HG03045 (cell line): ENCODE measurements around the gene SSH2.
"Not testable (repeated sequence)": the region's sequence is repeated elsewhere in the genome, so short reads cannot be mapped to it uniquely, and the experiment has no call there.

ENCODE experiments used
- ATAC-seq: cut with Tn5 transposase; IDR thresholded peaks from one replicate; pipeline ENCODE4 v1.9.1; 2021; ENCODE audit warnings: mild to moderate bottlenecking, moderate library complexity; ENCODE audit not compliant: unreplicated experiment

Gene SSH2

DNA sequence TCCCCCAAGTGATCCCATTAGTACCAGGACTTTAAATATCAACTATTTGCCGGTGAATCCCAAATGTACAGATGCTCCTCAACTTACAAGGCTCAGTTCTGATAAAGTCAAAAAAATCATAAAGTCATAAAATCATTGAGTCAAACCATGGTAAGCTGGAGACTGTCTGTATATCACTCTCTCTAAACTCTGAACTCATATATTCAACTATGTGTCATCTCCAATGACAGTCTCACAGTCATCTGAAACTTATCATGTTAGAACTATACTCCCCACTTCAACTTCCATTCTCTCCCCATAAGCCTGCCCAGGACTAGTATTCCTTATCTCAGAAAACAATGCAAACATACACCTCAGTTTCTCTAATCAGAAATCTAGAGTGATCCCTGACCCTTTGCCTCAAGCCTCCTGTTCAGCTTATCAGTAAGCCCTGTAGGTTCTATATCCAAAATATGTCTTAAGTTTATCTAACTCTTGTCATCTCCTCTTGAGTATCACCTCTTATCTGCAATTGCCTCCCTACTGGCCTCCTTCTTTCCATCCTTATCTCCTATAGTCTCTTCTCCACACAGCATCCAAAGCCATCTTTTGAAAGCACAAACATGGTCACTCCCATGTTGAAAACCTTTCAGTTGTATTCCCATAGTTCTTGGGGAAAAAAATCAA is 55.0 kb downstream of the SSH2 start:
- ATAC-seq: no peak

DNA sequence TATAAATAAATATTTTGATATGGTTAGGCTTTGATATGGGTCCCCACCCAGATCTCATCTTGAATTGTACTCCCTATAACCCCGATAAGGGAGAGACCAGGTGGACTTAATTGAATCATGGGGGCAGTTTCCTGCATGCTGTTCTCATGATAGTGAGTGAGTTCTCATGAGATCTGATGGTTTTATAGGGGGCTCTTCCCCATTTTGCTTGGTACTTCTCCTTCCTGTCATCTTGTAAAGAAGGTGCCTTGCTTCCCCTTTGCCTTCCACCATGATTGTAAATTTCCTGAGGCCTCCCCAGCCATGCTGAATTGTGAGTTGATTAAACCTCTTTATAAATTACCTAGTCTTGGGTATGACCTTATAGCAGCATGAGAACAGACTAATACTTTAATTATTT is 55.7 kb downstream of the SSH2 start:
- ATAC-seq: not testable (repeated sequence)

DNA sequence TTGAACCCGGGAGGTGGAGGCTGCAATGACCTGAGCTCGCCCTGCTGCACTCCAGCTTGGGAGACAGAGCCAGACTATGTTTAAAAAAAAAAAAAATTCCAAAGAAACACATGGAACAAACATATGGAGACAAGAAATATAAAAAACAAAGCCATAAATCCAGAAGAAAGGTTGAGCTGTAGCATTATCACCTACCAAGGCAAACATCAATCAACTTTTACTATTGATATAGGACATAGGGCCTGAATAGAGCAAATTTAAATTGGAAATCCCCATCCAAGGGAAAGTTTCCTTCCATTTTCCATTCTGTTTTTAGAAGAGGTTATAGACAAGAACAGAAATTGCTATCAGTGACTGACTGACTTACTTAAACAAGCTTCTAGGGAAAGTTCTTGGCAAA is 56.6 kb downstream of the SSH2 start:
- ATAC-seq: no peak

DNA sequence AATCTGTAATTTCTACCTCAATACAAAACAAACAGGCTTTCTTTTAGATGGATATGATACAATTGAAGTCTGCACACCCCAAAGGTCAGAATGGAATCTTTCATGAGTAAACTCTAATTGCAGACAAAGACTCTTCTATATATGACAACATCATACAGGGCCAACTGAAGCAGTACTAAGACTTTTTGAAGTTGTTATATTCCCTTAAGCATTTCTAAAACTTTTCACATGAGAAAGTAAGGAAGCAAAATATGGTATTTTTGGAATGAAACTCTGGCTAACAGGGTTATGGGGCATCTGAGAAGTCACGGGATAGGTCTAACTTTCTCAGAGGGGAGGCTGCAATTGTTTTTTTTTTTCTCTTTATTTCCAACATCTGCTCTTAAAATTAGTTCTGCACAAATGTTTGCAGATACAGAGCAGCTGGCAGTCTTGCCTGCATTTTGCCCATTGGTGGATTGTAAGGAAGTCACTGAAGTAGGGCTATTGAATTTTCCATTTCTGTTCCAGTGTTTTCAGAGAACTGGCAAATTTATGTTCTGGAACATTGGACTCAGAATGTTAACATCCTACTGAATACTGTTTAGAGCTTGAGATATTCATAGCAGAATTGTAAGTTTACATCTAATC is 59.1 kb downstream of the SSH2 start:
- no peak for ATAC-seq

DNA sequence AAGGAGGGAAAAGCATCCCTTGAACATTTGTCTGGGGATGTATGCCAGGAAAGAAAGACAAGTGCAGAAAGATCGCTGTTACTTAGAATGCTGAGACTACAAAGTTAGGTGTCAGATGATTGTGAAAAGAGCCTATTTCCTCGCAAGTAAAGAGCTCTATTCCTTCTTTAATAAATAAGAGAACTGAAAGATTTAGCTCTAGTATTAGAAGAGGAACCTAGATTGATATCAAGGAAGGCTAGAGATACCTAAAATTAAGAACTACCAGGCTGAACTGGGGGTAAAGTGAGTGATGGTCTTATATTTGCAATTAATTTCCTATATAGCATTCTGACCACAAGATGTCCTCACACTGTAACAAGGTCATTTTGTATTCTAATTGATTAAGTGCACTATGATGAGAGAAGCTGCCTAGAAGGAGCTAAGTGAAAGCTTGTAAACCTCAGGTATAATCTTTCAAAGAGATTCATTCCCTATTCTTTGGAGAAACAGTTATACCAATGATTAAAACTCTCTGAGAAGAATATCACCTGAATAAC is 62.3 kb downstream of the SSH2 start:
- no peak for ATAC-seq

DNA sequence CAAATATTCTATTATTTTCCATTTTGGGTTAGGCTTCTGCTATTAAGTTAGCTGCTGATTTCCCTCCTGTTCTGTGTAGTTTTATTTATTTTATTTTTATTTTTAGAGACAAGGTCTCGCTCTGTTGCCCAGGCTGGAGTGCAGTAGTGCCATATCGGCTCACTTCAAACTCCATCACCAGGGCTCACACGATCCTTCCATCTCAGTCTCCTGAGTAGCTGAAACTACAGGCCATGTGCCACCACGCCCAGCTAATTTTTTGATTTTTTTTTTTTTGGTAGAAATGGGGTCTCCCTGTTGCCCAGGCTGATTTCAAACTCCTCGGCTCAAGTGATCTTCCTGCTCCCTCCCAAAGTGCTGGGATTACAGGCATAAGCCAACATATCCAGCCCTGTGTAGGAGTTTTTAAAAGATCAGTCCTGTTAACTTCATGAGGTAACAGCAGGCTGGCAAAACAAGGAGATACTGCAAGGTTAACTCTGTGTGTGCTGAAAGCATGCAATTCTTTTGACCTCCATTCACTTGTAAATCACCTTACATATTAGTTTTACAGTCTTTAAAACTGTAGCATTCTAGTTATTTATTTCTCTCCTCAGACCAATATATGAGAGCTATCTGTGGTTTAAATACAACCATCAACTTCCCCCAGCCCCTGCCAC is 63.2 kb downstream of the SSH2 start:
- no peak for ATAC-seq

DNA sequence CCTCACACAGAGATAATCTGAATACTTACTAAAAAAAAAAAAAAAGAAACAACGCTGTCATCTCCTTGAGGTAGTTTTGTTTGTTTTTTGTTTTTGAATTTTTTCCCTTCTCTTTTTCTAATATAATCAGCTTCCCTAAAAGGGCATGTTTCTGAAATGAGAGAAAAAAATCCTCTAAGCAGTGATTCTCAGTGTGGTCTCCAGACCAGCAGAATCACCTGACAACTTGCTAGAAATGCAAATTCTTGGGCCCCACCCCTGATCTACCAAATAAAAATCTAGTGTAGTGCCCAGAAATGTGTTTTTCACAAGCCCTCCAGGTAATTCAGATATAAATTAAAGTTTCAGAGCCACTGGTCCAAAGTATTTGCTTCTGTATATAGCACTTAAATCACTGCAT is 65.4 kb downstream of the SSH2 start:
- no peak for ATAC-seq

DNA sequence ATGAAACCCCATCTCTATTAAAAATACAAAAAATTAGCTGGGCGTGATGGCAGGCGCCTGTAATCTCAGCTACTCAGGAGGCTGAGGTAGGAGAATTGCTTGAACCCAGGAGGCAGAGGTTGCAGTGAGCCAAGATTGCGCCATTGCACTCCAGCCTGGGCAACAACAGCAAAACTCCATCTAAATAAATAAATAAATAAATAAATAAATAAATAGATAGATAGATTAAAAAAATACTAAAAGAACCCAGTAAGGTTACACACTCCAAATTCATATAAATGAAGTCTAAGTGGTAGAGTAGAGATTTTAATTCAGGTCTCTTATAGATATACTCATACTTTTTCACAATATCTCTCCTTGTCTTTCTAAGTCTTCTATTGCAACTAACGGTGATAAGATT is 65.9 kb downstream of the SSH2 start:
- ATAC-seq: not testable (repeated sequence)

DNA sequence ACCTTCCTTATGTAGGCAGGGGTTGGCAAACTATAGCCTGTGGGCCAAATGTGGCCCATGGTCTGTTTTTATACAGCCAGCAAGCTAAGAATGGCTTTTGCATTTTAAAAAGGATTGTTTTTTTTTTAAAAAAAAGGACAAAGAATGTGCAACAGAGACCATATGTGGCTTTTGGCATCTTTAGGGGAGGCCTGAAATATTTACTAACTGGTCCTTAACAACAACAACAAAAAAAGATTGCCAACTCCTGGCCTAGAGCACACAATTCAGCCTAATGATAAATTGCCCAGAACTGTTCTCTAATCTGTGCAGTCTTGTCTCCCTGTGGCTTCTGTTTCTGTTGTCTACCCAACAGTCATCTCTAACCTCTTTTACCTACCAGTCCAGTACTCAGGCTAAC is 67.1 kb downstream of the SSH2 start:
- ATAC-seq: no peak

DNA sequence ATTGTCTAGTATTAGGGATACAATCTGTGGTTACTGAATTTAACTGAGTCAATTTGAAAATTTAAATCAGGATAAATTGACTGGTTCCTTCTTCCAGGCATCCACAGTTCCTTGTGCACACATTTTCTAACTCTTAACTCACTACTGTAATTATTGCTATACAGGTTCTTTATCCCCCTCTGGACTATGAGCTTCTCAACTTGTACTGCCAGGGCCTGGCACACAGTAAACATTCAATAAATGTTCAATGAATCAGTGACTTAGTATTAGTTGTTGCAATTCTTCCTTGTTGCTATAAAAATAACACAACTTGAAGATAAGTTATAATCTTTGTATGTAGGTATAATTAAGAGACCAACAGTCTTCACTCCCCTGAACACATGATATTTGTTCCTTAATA is 67.9 kb downstream of the SSH2 start:
- no peak for ATAC-seq

DNA sequence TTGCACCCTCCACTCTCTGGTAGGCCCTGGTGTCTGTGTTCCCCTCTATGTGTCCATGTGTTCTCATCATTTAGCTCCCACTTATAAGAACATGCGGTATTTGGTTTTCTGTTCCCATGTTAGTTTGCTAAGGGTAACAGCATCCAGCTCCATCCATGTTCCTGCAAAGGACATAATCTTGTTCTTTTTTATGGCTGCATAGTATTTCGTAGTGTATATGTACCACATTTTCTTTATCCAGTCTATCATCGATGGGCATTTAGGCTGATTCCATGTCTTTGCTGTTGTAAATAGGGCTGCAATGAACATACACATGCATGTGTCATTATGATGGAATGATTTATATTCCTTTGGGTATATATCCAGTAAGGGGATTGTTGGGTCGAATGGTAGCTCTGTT is 70.6 kb downstream of the SSH2 start:
- ATAC-seq: not testable (repeated sequence)

DNA sequence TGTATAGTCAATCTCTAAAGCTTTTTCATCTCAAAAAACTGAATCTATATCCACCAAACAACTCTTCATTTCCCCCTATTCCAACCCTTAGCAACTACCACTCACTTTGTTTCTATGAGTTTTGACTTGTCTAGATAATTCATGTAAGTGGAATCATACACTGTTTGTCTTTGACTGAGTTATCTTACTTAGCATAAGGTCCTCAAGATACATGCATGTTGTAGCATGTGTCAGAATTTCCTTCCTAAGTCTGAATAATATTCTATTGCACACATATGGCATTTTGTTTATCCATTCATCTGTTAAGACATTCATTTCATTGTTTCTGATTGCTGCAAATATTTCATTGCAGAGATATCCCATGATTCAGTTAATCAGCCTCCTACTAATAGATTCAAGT is 72.2 kb downstream of the SSH2 start:
- ATAC-seq: no peak

DNA sequence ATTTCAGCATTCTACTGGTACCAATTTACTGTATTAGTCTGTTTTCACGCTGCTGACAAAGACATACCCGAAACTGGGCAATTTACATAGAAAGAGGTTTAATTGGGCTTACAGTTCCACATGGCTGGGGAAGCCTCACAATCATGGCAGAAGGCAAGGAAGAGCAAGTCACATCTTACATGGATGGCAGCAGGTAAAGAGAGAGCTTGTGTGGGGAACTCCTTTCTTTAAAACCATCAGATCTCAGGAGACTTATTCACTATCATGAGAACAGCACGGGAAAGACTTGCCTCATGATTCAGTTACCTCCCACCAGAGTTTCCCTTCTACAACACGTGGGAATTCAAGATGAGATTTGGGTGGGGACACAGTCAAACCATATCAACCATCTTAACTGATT is 72.9 kb downstream of the SSH2 start:
- ATAC-seq: not testable (repeated sequence)

DNA sequence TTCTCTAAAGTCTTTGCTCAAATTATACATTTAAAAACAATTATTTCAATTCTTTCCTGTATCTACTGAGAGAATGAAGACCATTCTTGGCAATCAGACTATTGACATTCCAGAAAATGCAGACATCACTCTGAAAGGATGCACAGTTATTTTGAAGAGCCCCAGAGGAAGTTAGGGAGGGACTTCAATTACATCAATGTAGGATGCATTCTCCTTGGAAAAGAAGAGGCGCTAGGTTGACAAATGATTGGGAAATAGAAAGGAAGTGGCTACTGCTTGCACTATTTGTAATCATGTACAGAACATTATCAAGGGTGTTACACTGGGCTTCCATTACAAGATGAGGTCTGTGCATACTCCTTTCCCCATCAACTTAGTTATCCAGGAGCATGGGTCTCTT is 74.3 kb downstream of the SSH2 start:
- ATAC-seq: no peak

DNA sequence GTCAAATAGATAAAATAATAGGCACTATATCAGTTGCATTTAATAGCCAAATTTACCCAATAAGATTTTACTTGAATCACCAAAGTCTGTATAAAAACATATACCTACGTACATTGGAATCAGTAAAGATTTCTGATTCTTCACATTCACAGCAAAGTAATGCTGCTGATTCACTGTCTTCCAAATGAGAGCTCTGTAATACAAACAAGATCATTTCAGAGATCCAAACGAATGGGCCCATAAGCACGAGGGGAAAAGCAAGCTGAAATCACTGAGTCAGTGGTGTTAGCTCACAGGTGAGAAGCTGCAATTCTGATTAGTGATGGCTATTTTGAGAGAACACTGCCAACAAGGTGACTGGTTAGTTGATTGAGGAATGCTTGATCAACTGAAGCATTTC is 81.3 kb downstream of the SSH2 start:
- no peak for ATAC-seq

DNA sequence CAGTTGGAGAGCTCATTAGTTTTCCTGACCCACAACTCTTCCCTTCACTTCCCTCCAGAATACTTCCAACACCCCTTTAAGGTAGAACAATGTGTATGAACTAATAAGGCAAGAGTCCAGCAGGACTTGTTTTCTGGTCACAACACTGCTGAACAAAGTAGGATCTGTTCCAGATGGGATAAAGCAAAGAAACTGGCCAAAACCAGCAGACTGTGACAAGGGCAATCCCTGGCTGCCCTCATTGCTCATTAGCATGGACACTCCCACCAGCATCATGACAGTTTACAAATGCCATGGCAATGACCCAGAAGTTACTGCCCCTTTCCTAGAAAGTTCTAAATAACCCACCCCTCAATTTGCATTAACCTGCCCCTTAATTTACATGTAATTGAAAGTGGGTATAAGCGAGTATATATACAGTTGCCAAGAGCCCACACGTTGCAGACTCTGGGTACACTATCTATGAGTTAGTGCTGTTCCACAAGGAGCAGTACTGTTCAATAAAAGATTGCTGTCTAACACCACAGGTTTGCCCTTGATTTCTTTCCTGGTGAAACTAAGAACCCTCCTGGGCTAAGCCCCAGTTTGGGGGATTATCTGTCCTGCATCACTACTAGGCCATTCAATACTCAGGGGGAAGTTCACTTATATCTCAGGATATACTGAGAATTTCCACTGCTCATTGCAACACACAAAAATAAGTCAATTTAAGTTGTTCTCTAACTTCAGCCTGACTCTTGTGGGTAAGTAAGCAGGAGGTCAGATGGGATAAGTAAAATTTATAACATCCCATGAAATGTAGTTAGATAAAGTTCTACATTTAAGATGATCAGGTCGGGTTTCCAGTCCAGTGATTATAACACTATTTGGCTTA is 82.3 kb downstream of the SSH2 start:
- ATAC-seq: no peak

DNA sequence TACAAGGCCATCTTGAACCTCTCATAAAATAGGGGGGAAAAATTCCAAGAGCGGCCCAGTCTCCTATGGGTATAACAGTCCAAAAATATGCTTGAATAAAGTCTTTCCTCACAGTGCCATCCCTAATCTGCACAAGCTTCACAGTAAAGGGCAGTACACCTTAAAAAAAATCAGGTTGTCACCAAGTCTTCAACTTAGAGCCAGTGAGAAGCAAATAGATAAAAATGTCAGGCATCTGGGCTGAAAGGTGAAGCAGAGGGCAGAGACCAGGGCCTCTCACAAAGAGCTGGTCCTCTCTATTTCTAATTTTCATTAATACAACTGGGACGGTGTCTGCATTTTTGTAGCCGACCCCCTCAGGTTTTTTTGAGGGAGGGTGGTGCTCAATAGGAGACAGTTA is 82.9 kb downstream of the SSH2 start:
- no peak for ATAC-seq

DNA sequence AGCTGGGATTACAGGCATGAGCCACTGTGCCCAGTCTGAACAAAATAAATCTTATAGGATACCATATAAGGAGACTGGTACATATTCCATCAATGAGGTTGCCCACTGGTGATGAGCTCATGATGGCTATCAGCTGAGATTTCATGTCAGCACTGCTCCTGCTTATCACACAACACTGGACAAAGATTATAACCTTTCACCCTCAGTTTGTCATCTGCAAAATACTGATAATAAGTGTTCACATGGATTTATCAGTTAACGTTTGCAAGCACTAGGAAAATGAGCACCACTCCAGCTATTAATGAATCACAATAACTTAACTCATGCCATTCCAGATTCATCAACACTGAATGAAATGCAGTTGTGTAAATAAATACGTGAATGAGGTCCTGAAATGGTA is 83.7 kb downstream of the SSH2 start:
- no peak for ATAC-seq

DNA sequence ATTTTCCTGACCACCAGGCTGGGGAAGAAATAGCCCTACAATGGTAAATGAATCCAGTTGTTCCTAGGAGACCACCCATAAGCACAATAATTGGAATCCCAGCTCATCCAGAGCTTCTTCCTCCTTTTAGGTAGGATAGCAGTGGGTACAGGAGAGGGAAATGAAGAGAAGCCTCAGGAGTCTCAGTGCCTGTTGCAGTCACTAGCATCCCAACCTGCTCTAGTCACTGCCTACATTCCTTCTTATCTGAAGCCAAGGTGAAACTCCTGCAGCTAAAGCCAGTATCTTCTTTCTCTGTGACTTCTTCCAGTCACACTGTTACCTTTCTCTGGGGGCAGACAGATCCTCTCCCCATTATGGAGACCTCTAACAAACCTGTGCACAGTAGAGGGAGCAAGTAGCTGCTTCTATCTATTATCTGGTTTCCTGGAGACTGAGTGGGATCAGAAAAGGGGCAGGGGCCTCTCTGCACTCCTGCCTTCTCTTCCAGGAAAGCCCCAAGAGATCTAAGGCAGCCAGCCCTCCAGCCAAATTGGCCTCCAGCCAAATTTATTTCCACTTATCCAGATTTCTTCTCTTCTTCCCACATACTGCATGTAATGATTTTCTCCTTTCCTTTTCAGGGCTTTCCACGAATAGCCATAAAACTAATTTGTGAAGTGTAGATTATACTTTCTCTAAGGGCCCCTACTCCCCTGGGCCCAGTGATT is 85.5 kb downstream of the SSH2 start:
- no peak for ATAC-seq

DNA sequence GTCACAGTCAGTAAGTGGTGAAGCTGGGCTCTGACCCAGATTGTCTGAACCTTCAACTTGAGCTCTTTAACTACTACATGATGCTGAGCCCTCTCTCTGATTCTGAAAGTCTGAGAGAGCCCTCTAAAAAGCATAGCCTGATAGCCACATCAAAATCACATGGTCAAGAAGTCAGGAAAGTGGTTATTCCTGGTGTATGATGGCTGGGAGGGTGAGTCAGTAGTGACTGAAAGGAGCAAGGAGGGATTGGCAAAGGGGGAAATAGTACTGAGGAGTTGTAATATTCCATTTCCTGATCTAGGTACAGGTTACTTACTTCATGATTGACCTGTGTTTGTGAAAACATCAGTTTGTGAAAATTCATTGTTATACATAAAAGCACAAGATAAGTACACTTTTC is 89.1 kb downstream of the SSH2 start:
- no peak for ATAC-seq

DNA sequence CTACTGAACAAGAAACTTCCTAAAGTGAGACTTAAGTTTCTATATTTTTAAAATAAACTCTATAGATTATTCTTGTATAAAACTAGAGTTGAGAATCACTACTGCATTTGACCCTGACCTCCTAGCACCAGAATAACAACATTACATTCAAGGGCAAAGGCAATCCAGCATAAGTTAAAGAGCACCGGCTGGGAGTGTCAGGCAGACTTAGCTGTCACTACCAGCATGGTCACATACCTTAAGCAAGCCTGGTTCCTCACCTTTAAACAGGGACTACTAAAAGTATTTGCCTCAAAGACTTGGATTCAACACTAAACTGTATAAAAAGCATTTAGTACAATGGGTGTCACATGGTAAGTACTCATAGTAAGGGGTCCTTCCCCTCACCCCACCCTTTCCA is 90.4 kb downstream of the SSH2 start:
- no peak for ATAC-seq
